GM23248 (cell line): ENCODE data around the gene ADGRV1. TPM values are rescaled to one million over a fixed set of nuclear protein-coding genes. Genes with fewer than 3 reads are reported as not detected.

Source experiments
- DNase-seq: peaks from one replicate; pipeline ENCODE4 v3.0.0-alpha.2; 2015
- H2AFZ ChIP-seq: fragments of 200-600 bp; sonication (generic); 2 replicates; pipeline ENCODE4 v1.6.1; 2016; ENCODE audit warnings: antibody characterized with exemption
- H3F3A ChIP-seq: fragments of 200-600 bp; sonication (generic); 2 replicates; pipeline ENCODE4 v1.6.1; 2016; ENCODE audit warnings: mild to moderate bottlenecking, antibody characterized with exemption, mixed run types; ENCODE audit not compliant: insufficient read depth
- H3K27ac ChIP-seq: fragments of 200-600 bp; sonication (generic); 2 replicates; pipeline ENCODE4 v1.5.1; 2016; ENCODE audit warnings: mild to moderate bottlenecking
- H3K27me3 ChIP-seq: fragments of 200-600 bp; sonication (generic); replicated peaks from 2 replicates; pipeline ENCODE4 v1.6.1; 2016; ENCODE audit warnings: mild to moderate bottlenecking; ENCODE audit not compliant: insufficient read depth
- H3K36me3 ChIP-seq: fragments of 200-600 bp; sonication (generic); 2 replicates; pipeline ENCODE4 v1.6.1; 2016; ENCODE audit warnings: low read depth, mild to moderate bottlenecking
- H3K4me1 ChIP-seq: fragments of 200-600 bp; sonication (generic); 2 replicates; pipeline ENCODE4 v1.6.1; 2016; ENCODE audit warnings: mild to moderate bottlenecking; ENCODE audit not compliant: insufficient read depth
- H3K4me2 ChIP-seq: fragments of 200-600 bp; sonication (generic); one replicate; pipeline ENCODE4 v1.6.1; 2016; ENCODE audit warnings: mild to moderate bottlenecking; ENCODE audit not compliant: unreplicated experiment
- H3K4me3 ChIP-seq: fragments of 200-600 bp; sonication (generic); 2 replicates; pipeline ENCODE4 v1.5.1; 2016; ENCODE audit warnings: mild to moderate bottlenecking
- H3K79me2 ChIP-seq: fragments of 200-600 bp; sonication (generic); 2 replicates; pipeline ENCODE4 v1.6.1; 2016; ENCODE audit warnings: mild to moderate bottlenecking; ENCODE audit not compliant: insufficient read depth
- H3K9ac ChIP-seq: fragments of 200-600 bp; sonication (generic); 2 replicates; pipeline ENCODE4 v1.6.1; 2016; ENCODE audit warnings: mild to moderate bottlenecking
- H3K9me2 ChIP-seq: fragments of 200-600 bp; sonication (generic); 2 replicates; pipeline ENCODE4 v1.6.1; 2016; ENCODE audit warnings: mixed run types, mild to moderate bottlenecking, moderate library complexity; ENCODE audit not compliant: insufficient read depth
- H3K9me3 ChIP-seq: fragments of 200-600 bp; sonication (generic); one replicate; pipeline ENCODE4 v1.6.1; 2017; ENCODE audit warnings: low read depth
- H4K20me1 ChIP-seq: fragments of 200-600 bp; sonication (generic); 2 replicates; pipeline ENCODE4 v1.6.0; 2016; ENCODE audit not compliant: insufficient read depth
- EZH2 ChIP-seq: fragments of 200-600 bp; sonication (generic); IDR thresholded peaks from 2 replicates; pipeline ENCODE4 v1.6.1; 2018; ENCODE audit warnings: antibody characterized with exemption, mild to moderate bottlenecking; ENCODE audit not compliant: insufficient read depth, poor library complexity, severe bottlenecking
- EZH2phosphoT487 ChIP-seq: fragments of 200-600 bp; sonication (generic); IDR thresholded peaks from 2 replicates; pipeline ENCODE4 v1.6.1; 2018; ENCODE audit warnings: antibody characterized with exemption, moderate library complexity, mild to moderate bottlenecking, low read depth; ENCODE audit not compliant: insufficient read depth
- WGBS, 2 experiments: methylation state at CpG; one replicate each; pipeline ENCODE4 v1.1.6; 2015 to 2017; ENCODE audit warnings: low lambda C conversion rate in 2 of 2, low coverage in 1 of 2; ENCODE audit errors: missing lambda C conversion rate in 2 of 2; 5-methylcytosine and 5-hydroxymethylcytosine counted together
- in situ Hi-C: fragments of 300-500 bp; cut with MboI; formaldehyde crosslinking; loops from 2 replicates; pipeline ENCODE4 v1.15.0; 2020
- polyA plus RNA-seq: library from polyadenylated mRNA; unstranded; fragments of >200 nt; fragmentation: Nextera tagmentation; extraction: Ambion mirVana; gene quantifications from 2 replicates; pipeline ENCODE4 v1.2.1, GENCODE V29; 2016
- total RNA-seq: library from RNA; depleted of rRNA; stranded (reverse); fragments of >200 nt; shearing (Covaris generic); gene quantifications from 2 replicates; pipeline ENCODE4 v1.2.3, GENCODE V29; 2014

ADGRV1 gene
- total and polyA plus RNA-seq, 2 experiments from 2014 or later = not detected

DNA sequence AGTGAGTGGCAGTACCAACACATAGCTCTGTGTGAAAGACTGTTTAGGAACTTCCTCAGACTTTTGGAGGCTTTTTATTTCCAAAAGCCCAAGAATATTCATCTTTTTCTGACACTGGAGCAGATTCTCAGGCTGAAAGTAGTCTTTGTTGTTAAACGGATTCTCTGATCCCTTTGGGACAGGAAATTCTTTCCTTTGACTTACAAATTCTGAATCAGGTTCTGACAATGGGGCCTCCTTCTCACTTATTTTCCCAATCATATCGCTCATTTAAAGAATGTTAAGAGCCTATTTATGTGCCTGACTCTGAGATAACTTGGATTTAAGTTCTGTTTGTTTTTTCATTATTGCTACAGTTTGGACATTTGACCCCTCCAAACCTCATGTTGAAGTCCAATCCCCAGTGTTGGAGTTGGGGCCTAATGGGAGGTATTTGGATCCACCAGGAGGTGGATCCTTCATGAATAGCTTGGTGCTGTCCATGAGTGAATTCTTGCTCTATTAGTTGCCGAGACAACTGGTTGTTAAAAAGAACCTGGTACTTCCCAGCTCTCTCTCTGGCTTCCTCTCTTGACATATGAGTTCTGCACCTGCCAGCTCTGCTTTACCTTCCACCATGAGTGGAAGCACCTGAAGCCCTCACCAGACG, 4.1 kb upstream of the ADGRV1 start:
- Histone ChIP-seq H2AFZ (no peak overlapping the region), H3K9ac (no peak overlapping the region), H3K9me3 (no peaks in the 10 kb centered on the region), H3K36me3 (no peaks in the 10 kb centered on the region), H3K4me1 (no peaks in the 10 kb centered on the region), H3K9me2 (no peaks in the 10 kb centered on the region), H3F3A (no peaks in the 10 kb centered on the region), H3K27me3 (peaks cover 47% of the 10 kb centered on the region), H3K79me2 (no peaks in the 10 kb centered on the region), H3K4me3 (no peak overlapping the region), H3K4me2 (no peak overlapping the region), H3K27ac (no peak overlapping the region), H4K20me1 (no peaks in the 10 kb centered on the region)
- no peak for DNase-seq
- WGBS, 2 experiments = 42% methylated on average over 4 of the region's 4 CpGs
- in situ Hi-C loops = no loop called here
- TF ChIP-seq EZH2phosphoT487 = no peak
- no peak for TF ChIP-seq EZH2

DNA sequence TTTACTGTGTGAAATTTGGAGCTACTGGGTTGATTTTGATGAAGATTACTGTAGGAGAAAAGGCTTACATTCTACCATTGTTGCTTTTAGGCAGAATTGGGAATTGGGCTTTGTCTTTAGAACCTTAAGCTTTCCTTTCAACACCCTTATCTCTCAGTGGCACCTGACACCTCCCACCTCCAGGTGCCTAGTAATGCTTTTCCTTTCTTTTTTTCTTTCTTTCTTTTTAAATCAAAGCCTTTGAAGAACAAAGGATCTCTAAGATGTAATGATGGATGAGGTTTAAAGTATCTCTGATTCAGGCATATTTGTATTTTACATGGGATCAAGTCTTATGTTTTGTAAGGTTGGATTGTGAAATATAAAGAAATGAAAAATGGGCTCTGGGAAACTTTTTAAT, 2.9 kb upstream of the ADGRV1 start:
- Histone ChIP-seq H3K9me3 (no peaks in the 10 kb centered on the region), H2AFZ (no peak overlapping the region), H3K4me2 (no peak overlapping the region), H3K79me2 (no peaks in the 10 kb centered on the region), H3F3A (no peaks in the 10 kb centered on the region), H3K36me3 (no peaks in the 10 kb centered on the region), H3K27ac (no peak overlapping the region), H3K9me2 (no peaks in the 10 kb centered on the region), H4K20me1 (no peaks in the 10 kb centered on the region), H3K9ac (no peak overlapping the region), H3K27me3 (peaks cover 56% of the 10 kb centered on the region), H3K4me1 (no peaks in the 10 kb centered on the region), H3K4me3 (no peak overlapping the region)
- no peak for TF ChIP-seq EZH2phosphoT487
- no peak for DNase-seq
- in situ Hi-C loops = no loop called here

GRCh38 chr5:90557391-90557790, 1.2 kb upstream of the ADGRV1 start:
- Histone ChIP-seq H3K9me3 (no peaks in the 10 kb centered on the region), H3K79me2 (no peaks in the 10 kb centered on the region), H3K9me2 (no peaks in the 10 kb centered on the region), H3K4me2 (no peak overlapping the region), H3K27ac (no peak overlapping the region), H3K4me1 (no peaks in the 10 kb centered on the region), H3K4me3 (no peak overlapping the region), H3K9ac (no peak overlapping the region), H4K20me1 (no peaks in the 10 kb centered on the region), H3F3A (no peaks in the 10 kb centered on the region), H2AFZ (no peak overlapping the region), H3K36me3 (no peaks in the 10 kb centered on the region), H3K27me3 (peaks cover 56% of the 10 kb centered on the region)
- TF ChIP-seq EZH2 = no peak
- no peak for TF ChIP-seq EZH2phosphoT487
- WGBS, 2 experiments = 67 to 69% methylated on average over 9 of the region's 9 CpGs
- in situ Hi-C loops = no loop called here
- no peak for DNase-seq

DNA sequence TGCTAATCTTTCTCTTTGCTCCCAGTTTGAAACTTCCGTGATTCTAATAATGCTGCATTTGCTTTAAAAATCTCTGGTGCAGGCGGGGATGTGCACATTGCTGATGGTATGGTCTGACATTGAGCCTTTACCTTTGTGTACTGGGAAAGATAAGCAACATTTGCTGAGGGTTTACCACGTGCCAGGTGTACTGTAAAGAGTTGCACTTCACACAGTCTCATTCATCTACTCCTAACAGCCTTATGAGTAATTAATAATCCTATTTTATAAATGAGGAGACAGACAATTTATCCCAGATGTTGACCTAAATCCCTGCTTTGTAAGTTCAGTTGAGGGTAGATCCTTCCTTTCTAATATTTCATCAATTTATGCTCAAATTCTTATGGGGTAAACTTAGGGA, 726 bp upstream of the ADGRV1 start:
- Histone ChIP-seq H3K4me2 (peak overlapping the region; percentile 47), H3K27ac (no peak overlapping the region), H3K4me1 (no peaks in the 10 kb centered on the region), H4K20me1 (no peaks in the 10 kb centered on the region), H2AFZ (0 out of 2 replicates have a peak overlapping the region, but pooled peaks have one; percentile 23), H3K4me3 (peak overlapping the region; percentile 38), H3F3A (no peaks in the 10 kb centered on the region), H3K27me3 (peaks cover 56% of the 10 kb centered on the region), H3K79me2 (no peaks in the 10 kb centered on the region), H3K9me2 (no peaks in the 10 kb centered on the region), H3K36me3 (no peaks in the 10 kb centered on the region), H3K9me3 (no peaks in the 10 kb centered on the region), H3K9ac (no peak overlapping the region)
- no peak for TF ChIP-seq EZH2
- no peak for TF ChIP-seq EZH2phosphoT487
- DNase-seq = no peak
- in situ Hi-C loops = no loop called here
- 35 to 38% methylated on average over 3 of the region's 3 CpGs for WGBS, 2 experiments

DNA sequence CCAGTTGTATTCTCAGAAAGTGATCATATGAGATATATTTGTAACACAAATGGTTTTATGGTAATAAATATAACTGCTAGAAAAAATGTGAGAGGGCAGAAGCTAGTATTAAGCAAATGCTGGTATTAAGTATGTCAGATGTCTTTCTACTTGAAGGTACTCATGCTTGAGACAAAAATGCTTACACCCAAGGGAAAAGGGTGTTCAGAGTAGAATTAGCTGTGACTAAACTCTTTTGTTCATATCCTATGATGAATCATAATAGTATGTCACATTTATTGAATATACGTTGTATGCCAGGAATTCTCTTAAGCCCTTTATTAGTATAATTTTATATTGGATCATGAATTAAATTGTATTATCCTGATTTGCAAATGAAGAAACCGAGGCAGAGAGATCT, 2.2 kb downstream of the ADGRV1 start:
- Histone ChIP-seq H2AFZ (no peak overlapping the region), H3K79me2 (no peaks in the 10 kb centered on the region), H3K9me3 (no peaks in the 10 kb centered on the region), H3K27ac (no peak overlapping the region), H3K9ac (no peak overlapping the region), H3K9me2 (no peaks in the 10 kb centered on the region), H3K36me3 (no peaks in the 10 kb centered on the region), H3F3A (no peaks in the 10 kb centered on the region), H3K27me3 (peaks cover 46% of the 10 kb centered on the region), H3K4me2 (no peak overlapping the region), H4K20me1 (no peaks in the 10 kb centered on the region), H3K4me3 (no peak overlapping the region), H3K4me1 (no peaks in the 10 kb centered on the region)
- no peak for DNase-seq
- 45 to 50% methylated on average over 2 of the region's 2 CpGs for WGBS, 2 experiments
- in situ Hi-C loops = no loop called here
- no peak for TF ChIP-seq EZH2
- no peak for TF ChIP-seq EZH2phosphoT487
